GM10266 (cell line): Measurements from ENCODE around the gene CLSTN2.

Experiments used
- DNase-seq: peaks from one replicate; pipeline ENCODE4 v3.0.0; 2012; ENCODE audit errors: extremely low spot score
- TF ChIP-seq, protein P1 (sequence below): IDR thresholded peaks from 2 replicates; pipeline ENCODE4 v1.5.1; 2012; ENCODE audit warnings: mild to moderate bottlenecking, low read depth; ENCODE audit not compliant: control insufficient read depth, insufficient read depth; ENCODE audit errors: missing control alignments

The CLSTN2 gene

DNA sequence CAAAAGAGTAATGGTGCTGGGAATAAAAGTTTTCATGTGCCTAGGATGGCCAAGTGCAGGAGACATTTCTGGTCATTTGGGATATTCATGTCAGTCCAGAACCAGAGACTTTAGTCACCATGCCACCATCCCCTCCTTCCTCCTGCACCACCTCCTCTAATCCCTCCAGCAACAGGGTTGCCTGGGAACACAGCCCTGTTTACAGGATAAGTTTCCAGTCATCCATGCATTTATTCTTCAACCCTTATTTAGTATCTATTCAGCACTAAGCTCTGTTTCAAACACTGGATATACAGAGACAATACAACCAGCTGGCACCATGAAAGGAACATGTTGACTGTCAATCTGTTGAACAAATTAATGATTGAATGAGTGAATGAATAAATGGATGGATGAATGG lies 211.7 kb downstream of the CLSTN2 start:
- no peak for DNase-seq
- TF ChIP-seq, protein P1, sequence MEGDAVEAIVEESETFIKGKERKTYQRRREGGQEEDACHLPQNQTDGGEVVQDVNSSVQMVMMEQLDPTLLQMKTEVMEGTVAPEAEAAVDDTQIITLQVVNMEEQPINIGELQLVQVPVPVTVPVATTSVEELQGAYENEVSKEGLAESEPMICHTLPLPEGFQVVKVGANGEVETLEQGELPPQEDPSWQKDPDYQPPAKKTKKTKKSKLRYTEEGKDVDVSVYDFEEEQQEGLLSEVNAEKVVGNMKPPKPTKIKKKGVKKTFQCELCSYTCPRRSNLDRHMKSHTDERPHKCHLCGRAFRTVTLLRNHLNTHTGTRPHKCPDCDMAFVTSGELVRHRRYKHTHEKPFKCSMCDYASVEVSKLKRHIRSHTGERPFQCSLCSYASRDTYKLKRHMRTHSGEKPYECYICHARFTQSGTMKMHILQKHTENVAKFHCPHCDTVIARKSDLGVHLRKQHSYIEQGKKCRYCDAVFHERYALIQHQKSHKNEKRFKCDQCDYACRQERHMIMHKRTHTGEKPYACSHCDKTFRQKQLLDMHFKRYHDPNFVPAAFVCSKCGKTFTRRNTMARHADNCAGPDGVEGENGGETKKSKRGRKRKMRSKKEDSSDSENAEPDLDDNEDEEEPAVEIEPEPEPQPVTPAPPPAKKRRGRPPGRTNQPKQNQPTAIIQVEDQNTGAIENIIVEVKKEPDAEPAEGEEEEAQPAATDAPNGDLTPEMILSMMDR = no peak

DNA sequence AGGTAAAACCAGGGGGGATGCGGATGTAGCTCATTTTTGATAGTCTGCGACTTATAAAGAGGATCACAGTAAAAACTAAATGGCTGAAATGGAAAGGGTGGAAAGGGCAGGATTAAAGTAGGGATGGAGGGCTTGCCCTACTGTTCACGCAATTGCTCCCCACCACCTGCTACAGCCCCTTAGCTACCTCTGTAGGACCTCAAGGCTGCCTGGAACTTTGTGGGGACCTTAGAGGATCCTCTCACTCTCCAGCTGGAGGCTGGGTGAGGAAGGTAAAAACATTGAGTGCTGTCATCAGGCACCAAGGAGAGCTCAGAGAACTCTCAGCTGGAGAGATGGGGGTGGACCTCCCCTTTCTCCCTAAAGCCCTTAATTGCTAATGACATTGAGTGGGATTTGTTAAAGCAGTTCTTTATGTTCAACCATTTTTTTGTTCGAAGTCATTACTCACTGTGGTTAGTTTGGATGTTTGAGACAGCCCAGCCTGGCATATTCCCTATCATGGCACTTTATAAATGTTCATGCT lies 213.0 kb downstream of the CLSTN2 start:
- no peak for DNase-seq
- TF ChIP-seq, protein P1 = no peak

DNA sequence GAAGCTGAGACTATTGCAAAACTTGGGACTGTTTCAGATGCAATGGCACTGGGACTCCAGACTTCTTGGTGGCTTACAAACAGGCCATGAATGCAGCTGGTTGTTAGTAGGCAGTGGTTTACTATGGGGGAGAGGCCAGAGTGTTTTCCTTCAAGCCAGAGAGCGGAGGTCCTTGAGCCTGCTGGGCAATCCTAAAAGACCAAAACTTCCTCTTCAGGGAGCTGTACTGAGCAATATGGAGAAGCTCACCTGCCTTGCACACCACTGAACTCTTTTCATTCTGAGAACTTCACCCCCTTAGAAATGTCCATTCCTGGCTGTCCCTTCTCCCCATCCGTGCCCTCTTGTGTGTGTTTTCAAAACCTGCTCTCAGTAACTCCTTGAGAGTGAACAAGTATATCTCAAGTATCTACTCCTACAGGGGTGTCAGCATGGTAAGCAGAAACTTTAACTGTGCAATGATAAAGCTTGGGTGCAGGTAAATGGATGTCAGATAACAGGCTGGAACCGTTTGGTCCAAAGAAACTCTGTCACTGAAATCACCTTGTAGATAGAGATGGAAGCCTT lies 213.9 kb downstream of the CLSTN2 start:
- TF ChIP-seq, protein P1 = no peak
- DNase-seq = no peak

DNA sequence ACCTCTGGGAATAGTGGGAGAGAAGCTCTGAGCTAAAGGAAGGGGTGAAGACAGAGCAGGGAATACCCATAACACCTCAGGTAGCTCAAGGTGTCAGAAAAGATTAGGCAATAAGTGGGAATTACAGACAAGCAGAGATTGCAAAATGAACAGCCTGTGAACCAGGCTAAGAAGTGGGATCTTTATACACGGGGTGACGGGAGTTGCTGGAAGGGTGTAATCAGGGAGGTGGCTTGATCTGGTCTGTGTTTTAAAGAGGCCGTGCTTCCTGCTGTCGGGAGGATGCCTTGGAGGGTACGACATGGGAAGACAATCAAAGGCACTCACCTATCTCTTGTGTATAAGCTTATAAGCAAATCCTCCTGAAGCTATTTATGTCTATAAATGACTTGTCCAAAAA lies 216.3 kb downstream of the CLSTN2 start:
- no peak for DNase-seq
- TF ChIP-seq, protein P1 = no peak

DNA sequence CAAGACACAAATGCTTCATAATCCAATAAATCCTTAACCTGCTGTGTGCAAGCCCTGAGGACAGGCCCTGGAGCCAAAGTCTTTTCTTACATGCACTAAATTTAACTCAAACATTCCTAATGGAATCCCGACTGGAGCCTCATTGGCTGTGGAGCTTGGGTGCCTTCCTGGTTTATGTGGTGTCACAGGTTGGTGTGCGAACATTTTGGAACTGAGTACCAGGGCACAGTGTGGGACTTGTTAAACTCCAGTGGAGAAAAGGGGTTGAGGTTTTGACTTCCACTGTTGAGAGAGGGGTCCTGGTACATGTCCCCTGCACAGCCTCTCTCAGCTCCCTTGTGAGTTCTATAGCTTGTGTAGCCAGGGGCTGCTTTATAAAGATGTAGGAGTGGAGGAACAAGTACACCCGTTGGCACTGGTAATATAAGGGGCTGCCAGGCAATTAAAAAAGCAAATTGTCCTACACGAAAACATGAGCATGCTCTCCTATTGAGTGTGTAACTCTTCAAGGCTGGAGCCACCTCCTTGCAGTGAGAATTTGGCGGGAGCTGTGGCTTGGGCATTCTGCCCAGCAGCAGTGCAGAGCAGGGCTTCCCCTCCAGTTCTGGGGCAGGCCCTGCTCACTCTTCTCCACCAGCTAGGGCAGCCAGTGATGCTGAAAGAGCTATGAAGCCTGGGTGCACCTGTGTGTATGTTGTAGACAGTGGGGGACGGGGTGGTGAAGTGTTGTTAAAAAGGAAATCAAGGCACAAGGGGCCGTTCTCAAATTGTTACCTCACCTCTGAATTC lies 218.1 kb downstream of the CLSTN2 start:
- DNase-seq = no peak
- TF ChIP-seq, protein P1 = no peak

DNA sequence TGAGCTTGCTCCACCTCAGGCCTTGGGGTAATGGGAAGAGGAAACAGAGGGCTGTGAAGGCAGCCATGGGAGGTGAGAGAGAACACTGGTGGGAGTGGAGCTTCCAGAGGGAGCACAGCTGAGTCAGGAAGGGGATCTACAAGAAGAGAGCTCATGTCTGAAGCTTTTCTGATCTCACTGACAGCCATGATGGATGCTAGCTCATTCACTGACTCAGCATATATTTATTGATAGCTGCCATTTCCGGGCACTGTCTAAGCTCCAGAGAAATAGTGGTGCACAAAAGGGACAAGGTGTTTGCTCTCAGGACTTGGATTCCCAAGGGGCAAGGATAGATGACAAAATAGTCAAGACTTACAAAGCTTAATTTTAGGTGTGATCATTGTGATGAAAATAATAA lies 218.8 kb downstream of the CLSTN2 start:
- no peak for DNase-seq
- TF ChIP-seq, protein P1 = no peak

DNA sequence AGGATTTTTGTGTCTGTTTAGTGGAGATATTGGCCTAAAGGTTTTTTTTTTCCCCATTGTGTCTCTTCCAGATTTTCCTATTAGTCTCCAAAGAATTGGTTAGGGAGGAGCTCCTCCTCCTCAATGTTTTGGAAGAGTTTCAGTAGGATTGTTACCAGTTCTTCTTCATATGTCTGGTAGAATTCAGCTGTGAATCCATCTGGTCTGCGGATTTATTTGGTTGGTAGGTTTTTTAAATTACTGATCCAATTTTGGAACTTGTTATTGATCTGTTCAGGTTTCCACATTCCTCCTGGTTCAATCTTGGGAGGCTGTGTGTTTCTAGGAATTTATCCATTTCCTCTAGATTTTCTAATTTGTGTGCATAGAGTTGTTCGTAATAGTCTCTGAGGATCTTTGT lies 222.2 kb downstream of the CLSTN2 start:
- TF ChIP-seq, protein P1 = no peak
- no peak for DNase-seq
